SK-N-SH (cell line): ENCODE measurements around the gene PTPN14. TPM values are rescaled to one million over a fixed set of nuclear protein-coding genes. Genes with fewer than 3 reads are reported as not detected.

Source experiments
- CTCF ChIA-PET: fragments of 300-600, 350-600 bp; formaldehyde crosslinking; extraction: SDS; loops from one replicate; lab custom pipeline; 2021; lab: Yijun Ruan, JAX
- POLR2A ChIA-PET: fragments of 350-600 bp; sonication (Branson Sonifier 250); formaldehyde crosslinking; extraction: SDS; loops from one replicate; lab custom pipeline; 2020; ENCODE audit warnings: antibody characterized with exemption, inconsistent platforms; lab: Yijun Ruan, JAX
- DNase-seq: peaks from one replicate; pipeline ENCODE4 v3.0.0; 2012
- H2AFZ ChIP-seq: fragments of 200-600 bp; sonication (generic); 2 replicates; pipeline ENCODE4 v1.8.1; 2016; ENCODE audit warnings: antibody characterized with exemption, mild to moderate bottlenecking, low read depth
- H3F3A ChIP-seq: fragments of 200-600 bp; sonication (generic); replicated peaks from 2 replicates; pipeline ENCODE3; 2016; ENCODE audit warnings: antibody characterized with exemption, mild to moderate bottlenecking; ENCODE audit not compliant: insufficient read depth
- H3K27ac ChIP-seq, 2 experiments: fragments of 200-500 bp in 1 of 2; fragments of 200-600 bp in 1 of 2; sonication (Bioruptor generic) in 1 of 2; sonication (generic), shearing (Covaris generic) in 1 of 2; 2 replicates each; pipeline versions ENCODE4 v1.5.1 to v1.6.1; 2014 to 2016; ENCODE audit warnings: low read depth in 2 of 2, inconsistent platforms in 1 of 2, low read length in 1 of 2, mild to moderate bottlenecking in 1 of 2, mixed read lengths in 1 of 2
- H3K27me3 ChIP-seq: fragments of 200-600 bp; sonication (generic), shearing (Covaris generic); 2 replicates; pipeline ENCODE4 v1.6.1; 2016; ENCODE audit warnings: mixed run types; ENCODE audit not compliant: insufficient read depth
- H3K36me3 ChIP-seq, 2 experiments: fragments of 200-500 bp in 1 of 2; fragments of 200-600 bp in 1 of 2; sonication (Bioruptor generic) in 1 of 2; sonication (generic) in 1 of 2; replicated peaks in 1 of 2; 2 replicates each; pipeline versions ENCODE3 to v1.5.1; 2014 to 2016; ENCODE audit warnings: low read length in 1 of 2, mild to moderate bottlenecking in 1 of 2; ENCODE audit not compliant: insufficient read depth in 2 of 2, control insufficient read depth in 1 of 2
- H3K4me1 ChIP-seq, 2 experiments: fragments of 200-500 bp in 1 of 2; fragments of 200-600 bp in 1 of 2; sonication (Bioruptor generic) in 1 of 2; sonication (generic), shearing (Covaris generic) in 1 of 2; 2 replicates each; pipeline versions ENCODE4 v1.5.1 to v1.6.1; 2014 to 2016; ENCODE audit warnings: low read depth in 1 of 2, low read length in 1 of 2, mixed run types in 1 of 2; ENCODE audit not compliant: insufficient read depth in 2 of 2, control insufficient read depth in 1 of 2
- H3K4me2 ChIP-seq: fragments of 200-600 bp; sonication (generic), shearing (Covaris generic); 2 replicates; pipeline ENCODE4 v1.6.1; 2017; ENCODE audit warnings: mixed run types
- H3K4me3 ChIP-seq, 2 experiments: fragments of 200-500 bp in 1 of 2; fragments of 200-600 bp in 1 of 2; sonication (Bioruptor generic) in 1 of 2; sonication (generic), shearing (Covaris generic) in 1 of 2; 2 replicates each; pipeline versions ENCODE4 v1.5.1 to v1.8.1; 2014 to 2016; ENCODE audit warnings: low read depth in 2 of 2, inconsistent platforms in 1 of 2, low read length in 1 of 2, mild to moderate bottlenecking in 1 of 2, mixed read lengths in 1 of 2, moderate library complexity in 1 of 2
- H3K79me2 ChIP-seq: fragments of 200-600 bp; sonication (generic); 2 replicates; pipeline ENCODE4 v1.8.1; 2017; ENCODE audit warnings: mild to moderate bottlenecking; ENCODE audit not compliant: insufficient read depth
- H3K9ac ChIP-seq: fragments of 200-600 bp; sonication (generic); 2 replicates; pipeline ENCODE4 v1.6.1; 2017; ENCODE audit warnings: mixed run types
- H3K9me2 ChIP-seq: fragments of 200-600 bp; sonication (generic); 2 replicates; pipeline ENCODE4 v1.6.1; 2017; ENCODE audit warnings: mixed run types
- H3K9me3 ChIP-seq: fragments of 200-600 bp; sonication (generic); 2 replicates; pipeline ENCODE4 v1.6.1; 2017; ENCODE audit warnings: mixed run types, mild to moderate bottlenecking, moderate library complexity
- H4K20me1 ChIP-seq: fragments of 200-600 bp; sonication (generic); 2 replicates; pipeline ENCODE4 v1.6.1; 2017; ENCODE audit warnings: mild to moderate bottlenecking, mixed run types; ENCODE audit not compliant: insufficient read depth
- CHD2 ChIP-seq: fragments of 150-350 bp; IDR thresholded peaks from 2 replicates; pipeline ENCODE4 v1.6.1; 2018; ENCODE audit warnings: low read length; ENCODE audit not compliant: partially characterized antibody
- EP300 ChIP-seq, 2 experiments: IDR thresholded peaks; 2 replicates each; pipeline versions ENCODE4 v1.4.0 to v1.6.1; 2012; ENCODE audit warnings: borderline replicate concordance in 1 of 2, low read depth in 1 of 2, low read length in 1 of 2
- EZH2phosphoT487 ChIP-seq: fragments of 200-600 bp; sonication (generic); IDR thresholded peaks from 2 replicates; pipeline ENCODE4 v1.6.1; 2017; ENCODE audit warnings: low read depth, mixed run types, mild to moderate bottlenecking, antibody characterized with exemption, moderate library complexity, borderline replicate concordance
- FOSL2 ChIP-seq: IDR thresholded peaks from 2 replicates; pipeline ENCODE4 v1.4.0; 2012; ENCODE audit warnings: low read depth, mild to moderate bottlenecking, moderate library complexity, borderline replicate concordance
- FOXJ3 ChIP-seq: sonication (generic); formaldehyde crosslinking; IDR thresholded peaks from 2 replicates; pipeline ENCODE4 v1.5.1; 2020; ENCODE audit warnings: mild to moderate bottlenecking, missing genetic modification reagents
- JUND ChIP-seq: IDR thresholded peaks from 2 replicates; pipeline ENCODE4 v1.4.0; 2012
- POLR2AphosphoS5 ChIP-seq: IDR thresholded peaks from 2 replicates; pipeline ENCODE4 v1.6.1; 2012; ENCODE audit warnings: low read depth, low read length
- RAD21 ChIP-seq: IDR thresholded peaks from 2 replicates; pipeline ENCODE4 v1.6.1; 2012; ENCODE audit warnings: mild to moderate bottlenecking, low read length
- RXRA ChIP-seq: IDR thresholded peaks from 2 replicates; pipeline ENCODE4 v1.4.0; 2012; ENCODE audit warnings: low read depth, mild to moderate bottlenecking, borderline replicate concordance
- SIN3A ChIP-seq: IDR thresholded peaks from 2 replicates; pipeline ENCODE4 v1.6.1; 2012; ENCODE audit warnings: low read depth, mild to moderate bottlenecking, low read length, moderate library complexity, borderline replicate concordance
- TAF1 ChIP-seq: IDR thresholded peaks from 2 replicates; pipeline ENCODE4 v1.6.1; 2012; ENCODE audit warnings: low read depth, mild to moderate bottlenecking, low read length, moderate library complexity, borderline replicate concordance
- TCF12 ChIP-seq: IDR thresholded peaks from 2 replicates; pipeline ENCODE4 v1.4.0; 2012
- TEAD4 ChIP-seq: IDR thresholded peaks from 2 replicates; pipeline ENCODE4 v1.4.0; 2012; ENCODE audit warnings: mild to moderate bottlenecking, borderline replicate concordance; ENCODE audit not compliant: insufficient read depth
- YY1 ChIP-seq: IDR thresholded peaks from 2 replicates; pipeline ENCODE4 v1.4.0; 2012; ENCODE audit warnings: low read depth, mild to moderate bottlenecking
- ZBTB33 ChIP-seq: IDR thresholded peaks from 2 replicates; pipeline ENCODE4 v1.4.0; 2012; ENCODE audit warnings: low read depth, borderline replicate concordance
- WGBS: methylation state at CpG from one replicate; pipeline ENCODE4 v1.1.6; 2017; ENCODE audit warnings: low lambda C conversion rate; 5-methylcytosine and 5-hydroxymethylcytosine counted together
- polyA plus RNA-seq, 3 experiments: library from polyadenylated mRNA; depleted of rRNA; stranded (reverse); fragments of >200 nt; gene quantifications; 2 replicates each; pipeline ENCODE4 v1.2.3, GENCODE V29; 2012
- TF ChIP-seq, protein P1 (sequence below): fragments of 150-350 bp; IDR thresholded peaks from 2 replicates; pipeline ENCODE4 v1.6.1; 2016; ENCODE audit warnings: mild to moderate bottlenecking, low read depth, low read length
- TF ChIP-seq, protein P2 (sequence below): IDR thresholded peaks from 2 replicates; pipeline ENCODE4; 2012
- TF ChIP-seq, protein P3 (sequence below): IDR thresholded peaks from 2 replicates; pipeline ENCODE4 v1.4.0; 2012; ENCODE audit warnings: low read depth, borderline replicate concordance
- TF ChIP-seq, protein P4 (sequence below): fragments of 150-350 bp; IDR thresholded peaks from 2 replicates; pipeline ENCODE4 v1.6.1; 2017; ENCODE audit warnings: antibody characterized with exemption, low read length, low read depth, borderline replicate concordance

PTPN14 gene
- polyA plus RNA-seq, 1 of the 3 experiments (the other 2 are of a cell fraction): 12.8 TPM

DNA sequence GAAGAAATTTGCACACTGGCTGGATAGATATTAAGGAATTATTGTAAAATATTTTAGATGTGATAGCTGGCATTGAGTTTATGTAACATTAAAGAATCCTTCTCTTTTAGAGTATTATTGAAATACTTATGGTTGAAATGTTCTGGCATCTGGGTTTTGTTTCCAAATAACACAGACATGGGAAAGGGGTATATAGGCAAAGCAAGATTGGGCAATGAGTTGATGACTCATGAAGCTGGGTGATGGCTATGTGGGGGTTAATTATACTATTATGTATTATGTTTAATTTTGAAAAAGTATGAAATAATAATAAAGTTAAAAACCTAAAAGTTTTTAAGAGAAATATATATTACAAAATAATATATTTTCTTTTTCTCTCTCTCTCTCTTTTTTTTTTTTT is 12.5 kb upstream of the PTPN14 start:
- no peak overlapping the region for H3K27ac ChIP-seq
- no peak for DNase-seq
- H3K36me3 ChIP-seq: no peaks in the 10 kb centered on the region
- H3K9ac ChIP-seq: no peak overlapping the region
- H3K4me2 ChIP-seq: no peak overlapping the region
- peaks cover 38% of the 10 kb centered on the region for H3F3A ChIP-seq
- POLR2A ChIA-PET: no interaction called here
- H3K27me3 ChIP-seq: no peaks in the 10 kb centered on the region
- no peaks in the 10 kb centered on the region for H4K20me1 ChIP-seq
- no peak overlapping the region for H2AFZ ChIP-seq
- no peak overlapping the region for H3K4me3 ChIP-seq
- CTCF ChIA-PET: interaction anchor here (1.4 to 1.7 kb wide), 2 partner anchors 10 to 235 kb away, joined by 3 to 4 read pairs; no protein-coding TSS in a partner anchor
- H3K4me1 ChIP-seq: peaks cover 2 to 26% of the 10 kb centered on the region in 2 experiments; a peak in 3 of 4 replicates
- no peaks in the 10 kb centered on the region for H3K9me2 ChIP-seq
- no peak for TF ChIP-seq TEAD4
- no peaks in the 10 kb centered on the region for H3K9me3 ChIP-seq
- H3K79me2 ChIP-seq: no peaks in the 10 kb centered on the region

DNA sequence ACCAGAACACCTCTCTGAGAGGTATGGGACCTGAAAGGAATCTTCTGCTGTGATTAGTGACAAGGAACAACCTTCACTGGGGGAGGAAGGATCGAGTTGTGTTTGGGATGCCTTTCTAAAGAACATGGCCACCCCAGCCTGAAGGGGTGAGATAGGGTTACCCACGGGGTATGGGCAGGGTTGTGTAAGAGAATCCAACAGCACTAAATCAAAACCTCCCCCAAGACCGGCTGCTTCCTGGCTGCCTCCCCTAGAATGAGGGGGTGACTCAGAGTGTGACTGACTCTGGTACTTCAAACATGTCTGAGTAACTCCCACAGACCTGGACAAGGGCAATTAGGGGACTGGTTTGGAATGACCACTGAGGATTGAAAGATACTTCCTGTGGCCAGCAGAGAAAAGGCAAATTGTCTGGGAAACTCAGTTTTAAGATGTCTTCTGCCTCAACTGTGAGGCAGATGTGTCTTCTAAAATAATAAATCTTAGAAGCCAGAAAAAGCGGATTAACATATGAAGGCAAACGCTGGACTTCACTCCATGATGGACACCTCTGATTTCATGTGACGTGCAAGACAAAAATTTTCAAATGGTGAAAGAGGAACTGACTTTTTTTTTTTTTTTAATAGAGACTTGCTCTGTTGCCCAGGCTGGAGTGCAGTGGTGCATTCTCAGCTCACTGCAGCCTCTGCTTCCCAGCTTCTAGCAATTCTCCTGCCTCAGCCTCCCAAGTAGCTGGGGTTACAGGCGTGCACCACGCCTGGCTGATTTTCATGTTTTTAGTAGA is 6.7 kb upstream of the PTPN14 start:
- Histone ChIP-seq H3K9me3 (no peaks in the 10 kb centered on the region), H3K4me3 (no peak overlapping the region), H3K79me2 (no peaks in the 10 kb centered on the region), H3K36me3 (no peaks in the 10 kb centered on the region), H3F3A (peaks cover 4% of the 10 kb centered on the region), H4K20me1 (no peaks in the 10 kb centered on the region), H2AFZ (peak overlapping the region; percentile 61; the same call in 1 of the 2 replicates), H3K27ac (peak overlapping the region in 1 of 2 experiments; percentile 58; a peak in 2 of 4 replicates), H3K4me2 (peak overlapping the region; percentile 32), H3K4me1 (peaks cover 4 to 7% of the 10 kb centered on the region in 2 experiments; a peak in 2 of 4 replicates), H3K9me2 (no peaks in the 10 kb centered on the region), H3K27me3 (no peaks in the 10 kb centered on the region), H3K9ac (no peak overlapping the region; the same call in 1 of the 2 replicates)
- ChIA-PET POLR2A (no interaction called here), CTCF (interaction anchor here (1.6 kb wide), 1 partner anchor 226 kb away, joined by 3 read pairs; no protein-coding TSS in a partner anchor)
- WGBS: 46% methylated on average over 8 of the region's 8 CpGs
- DNase-seq: no peak
- TF ChIP-seq RAD21: no peak
- TF ChIP-seq SIN3A: 0 out of 2 replicates have a peak, but pooled peaks have one; percentile 12
- peak; percentile 73 for TF ChIP-seq TCF12
- 0 out of 2 replicates have a peak, but pooled peaks have one; percentile 13 for TF ChIP-seq TAF1
- TF ChIP-seq FOXJ3 (CRISPR knock-in tag): no peak
- TF ChIP-seq, protein P1, sequence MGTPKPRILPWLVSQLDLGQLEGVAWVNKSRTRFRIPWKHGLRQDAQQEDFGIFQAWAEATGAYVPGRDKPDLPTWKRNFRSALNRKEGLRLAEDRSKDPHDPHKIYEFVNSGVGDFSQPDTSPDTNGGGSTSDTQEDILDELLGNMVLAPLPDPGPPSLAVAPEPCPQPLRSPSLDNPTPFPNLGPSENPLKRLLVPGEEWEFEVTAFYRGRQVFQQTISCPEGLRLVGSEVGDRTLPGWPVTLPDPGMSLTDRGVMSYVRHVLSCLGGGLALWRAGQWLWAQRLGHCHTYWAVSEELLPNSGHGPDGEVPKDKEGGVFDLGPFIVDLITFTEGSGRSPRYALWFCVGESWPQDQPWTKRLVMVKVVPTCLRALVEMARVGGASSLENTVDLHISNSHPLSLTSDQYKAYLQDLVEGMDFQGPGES: no peak
- peak in 1 of 2 experiments; percentile 83; a peak in 2 of 4 replicates for TF ChIP-seq EP300 (IDR thresholded peaks at IDR 0.05; ENCODE audit: borderline replicate concordance in 1 of 2, low read depth in 1 of 2, low read length in 1 of 2)
- peak; percentile 57; the same call in 1 of the 2 replicates for TF ChIP-seq RXRA
- TF ChIP-seq POLR2AphosphoS5: no peak
- no peak for TF ChIP-seq ZBTB33
- peak; percentile 55 for TF ChIP-seq TEAD4
- TF ChIP-seq JUND: peak; percentile 67
- TF ChIP-seq, protein P2, sequence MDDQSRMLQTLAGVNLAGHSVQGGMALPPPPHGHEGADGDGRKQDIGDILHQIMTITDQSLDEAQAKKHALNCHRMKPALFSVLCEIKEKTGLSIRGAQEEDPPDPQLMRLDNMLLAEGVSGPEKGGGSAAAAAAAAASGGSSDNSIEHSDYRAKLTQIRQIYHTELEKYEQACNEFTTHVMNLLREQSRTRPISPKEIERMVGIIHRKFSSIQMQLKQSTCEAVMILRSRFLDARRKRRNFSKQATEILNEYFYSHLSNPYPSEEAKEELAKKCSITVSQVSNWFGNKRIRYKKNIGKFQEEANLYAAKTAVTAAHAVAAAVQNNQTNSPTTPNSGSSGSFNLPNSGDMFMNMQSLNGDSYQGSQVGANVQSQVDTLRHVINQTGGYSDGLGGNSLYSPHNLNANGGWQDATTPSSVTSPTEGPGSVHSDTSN: peak; percentile 77
- peak; percentile 84 for TF ChIP-seq FOSL2
- TF ChIP-seq CHD2: no peak
- TF ChIP-seq, protein P3, sequence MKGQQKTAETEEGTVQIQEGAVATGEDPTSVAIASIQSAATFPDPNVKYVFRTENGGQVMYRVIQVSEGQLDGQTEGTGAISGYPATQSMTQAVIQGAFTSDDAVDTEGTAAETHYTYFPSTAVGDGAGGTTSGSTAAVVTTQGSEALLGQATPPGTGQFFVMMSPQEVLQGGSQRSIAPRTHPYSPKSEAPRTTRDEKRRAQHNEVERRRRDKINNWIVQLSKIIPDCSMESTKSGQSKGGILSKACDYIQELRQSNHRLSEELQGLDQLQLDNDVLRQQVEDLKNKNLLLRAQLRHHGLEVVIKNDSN: no peak
- peak; percentile 43; the same call in 1 of the 2 replicates for TF ChIP-seq YY1
- TF ChIP-seq EZH2phosphoT487: no peak
- TF ChIP-seq, protein P4, sequence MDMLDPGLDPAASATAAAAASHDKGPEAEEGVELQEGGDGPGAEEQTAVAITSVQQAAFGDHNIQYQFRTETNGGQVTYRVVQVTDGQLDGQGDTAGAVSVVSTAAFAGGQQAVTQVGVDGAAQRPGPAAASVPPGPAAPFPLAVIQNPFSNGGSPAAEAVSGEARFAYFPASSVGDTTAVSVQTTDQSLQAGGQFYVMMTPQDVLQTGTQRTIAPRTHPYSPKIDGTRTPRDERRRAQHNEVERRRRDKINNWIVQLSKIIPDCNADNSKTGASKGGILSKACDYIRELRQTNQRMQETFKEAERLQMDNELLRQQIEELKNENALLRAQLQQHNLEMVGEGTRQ: no peak
